GM21619 (cell line): ENCODE data around the gene SANBR.

ENCODE experiments used
- ATAC-seq: cut with Tn5 transposase; IDR thresholded peaks from one replicate; pipeline ENCODE4 v1.9.1; 2021; ENCODE audit not compliant: unreplicated experiment

The SANBR gene

DNA sequence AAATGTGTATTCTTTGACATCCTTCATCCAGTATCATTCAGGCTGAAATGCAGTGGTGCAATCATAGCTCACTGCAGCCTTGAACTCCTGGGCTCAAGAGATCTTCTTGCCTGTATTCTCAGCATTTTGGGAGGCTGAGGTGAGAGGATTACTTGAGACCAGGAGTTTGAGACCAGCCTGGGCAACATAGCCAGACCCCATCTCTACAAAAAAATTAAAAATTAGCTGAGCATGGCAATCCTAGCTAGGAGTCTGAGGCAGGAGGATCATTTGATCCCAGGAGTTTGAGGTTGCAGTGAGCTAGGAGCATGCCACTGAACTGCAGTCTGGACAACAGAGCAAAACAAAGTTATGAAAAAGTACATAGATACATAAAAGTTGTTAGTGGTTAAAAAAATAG lies 24.1 kb downstream of the SANBR start:
- ATAC-seq, result no peak

DNA sequence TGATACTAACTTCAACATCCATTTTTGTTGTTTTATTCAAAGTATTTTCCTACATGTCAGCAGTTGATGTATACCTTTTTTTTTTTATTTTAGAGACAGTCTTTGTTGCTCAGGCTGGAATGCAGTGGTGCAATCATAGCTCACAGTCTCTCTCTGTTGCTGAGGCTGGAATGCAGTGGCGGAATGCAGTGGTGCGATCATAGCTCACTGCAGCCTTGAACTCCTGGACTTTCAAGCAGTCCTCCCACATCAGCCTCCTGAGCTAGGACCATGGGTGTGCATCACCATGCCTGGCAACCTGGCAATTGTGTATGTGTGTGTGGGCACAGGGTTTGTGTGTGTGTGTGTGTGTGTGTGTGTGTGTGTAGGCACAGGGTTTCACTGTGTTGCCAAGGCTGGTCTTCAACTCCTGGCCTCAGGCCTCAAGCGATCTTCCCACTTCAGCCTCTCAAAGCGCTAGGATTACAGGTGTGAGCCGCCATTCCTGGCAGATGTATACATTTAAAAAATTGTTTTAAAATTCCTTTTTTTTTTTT lies 24.8 kb downstream of the SANBR start:
- no peak for ATAC-seq

- no peak for ATAC-seq
Observed at GRCh38 chr2:61091485-61091884, 25.8 kb downstream of the SANBR start.

DNA sequence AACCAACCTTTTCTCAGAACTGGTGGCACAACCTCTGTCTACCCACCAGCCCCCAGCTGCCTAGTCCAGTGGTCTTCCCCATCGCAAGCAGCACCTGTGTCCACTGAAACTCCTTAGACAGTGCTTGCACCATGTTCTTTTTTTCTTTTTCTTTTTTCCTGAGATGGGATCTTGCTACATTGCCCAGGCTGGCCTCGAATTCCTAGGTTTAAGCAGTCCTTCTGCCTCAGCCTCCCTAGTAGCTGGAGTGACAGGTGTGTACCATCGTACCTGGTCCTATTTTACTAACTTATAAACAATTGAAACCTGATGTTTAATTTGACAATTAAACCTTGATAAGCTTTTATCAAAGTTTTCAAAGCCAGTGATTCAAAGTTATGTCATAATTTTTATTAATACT lies 30.8 kb downstream of the SANBR start:
- ATAC-seq, result no peak

DNA sequence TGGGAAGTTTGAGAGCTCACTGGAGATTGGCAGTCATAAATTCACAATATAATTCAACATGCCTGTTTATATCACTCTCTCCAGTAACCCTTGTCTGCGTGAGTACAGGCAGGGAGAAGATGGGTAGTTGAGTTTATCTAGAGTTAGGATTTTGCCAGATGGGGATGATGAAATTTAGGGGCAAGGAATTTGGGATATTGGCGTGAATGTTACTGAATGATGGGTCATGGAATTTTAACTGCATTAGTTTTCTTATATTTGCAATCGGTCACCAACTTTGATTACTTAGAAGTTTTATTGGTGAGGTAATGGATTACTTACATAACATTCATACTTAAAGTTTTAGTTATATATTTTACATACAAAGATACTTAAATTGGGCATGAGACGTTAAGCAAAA lies 35.1 kb downstream of the SANBR start:
- no peak for ATAC-seq

DNA sequence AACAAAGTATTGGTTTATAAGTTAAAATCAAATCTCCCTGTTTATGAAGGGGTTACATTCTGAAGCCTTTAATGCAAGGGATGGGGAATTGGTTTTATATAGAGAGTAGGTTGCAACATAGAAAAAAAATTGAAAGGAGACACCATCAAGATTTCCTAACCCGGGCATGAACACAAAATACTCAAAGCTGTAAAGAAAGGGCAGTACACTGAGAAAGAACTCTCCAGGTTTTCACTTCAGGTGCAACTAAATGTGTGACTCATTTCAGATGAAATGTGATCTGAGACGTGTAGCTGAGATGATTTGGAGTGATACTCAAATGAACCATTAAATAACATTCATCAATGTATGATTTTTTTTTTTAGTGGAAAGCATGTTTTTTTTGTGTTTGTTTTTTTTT lies 43.6 kb downstream of the SANBR start:
- no peak for ATAC-seq

DNA sequence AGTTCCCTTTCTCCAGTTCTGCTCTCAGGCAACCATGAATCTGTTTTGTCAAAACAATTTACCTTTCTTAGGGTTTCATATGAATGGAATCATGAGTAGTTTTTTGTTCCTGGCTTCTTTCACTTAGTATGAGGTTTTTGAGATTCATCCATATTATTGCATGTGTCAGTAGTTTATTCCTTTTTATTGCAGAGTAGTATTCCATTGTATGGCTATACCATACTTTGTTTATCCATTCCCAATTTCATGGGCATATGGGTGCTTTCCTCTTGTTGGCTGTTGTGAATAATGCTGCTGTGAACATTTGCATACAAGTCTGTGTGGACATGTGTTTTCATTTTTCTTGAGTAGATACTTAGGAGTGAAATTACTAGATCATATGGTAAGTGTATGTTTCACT lies 46.0 kb downstream of the SANBR start:
- ATAC-seq, result no peak

GRCh38 chr2:61114147-61114546 lies 48.5 kb downstream of the SANBR start:
- ATAC-seq, result no peak
